Caco-2 (cell line): ENCODE results near the gene LRBA. TPM values are rescaled to one million over a fixed set of nuclear protein-coding genes. Genes with fewer than 3 reads are reported as not detected.

Experiments
- BruUV-seq: library from RNA; stranded (reverse); fragments of 400-500 nt; replicated peaks from 2 replicates; lab custom pipeline; 2021; lab: Mats Ljungman, UMichigan
- CTCF ChIA-PET: fragments of 300-600 bp; sonication (Branson Sonifier 250); formaldehyde crosslinking; loops from one replicate; lab custom pipeline; 2022; ENCODE audit warnings: antibody characterized with exemption; lab: Charles Lee
- POLR2A ChIA-PET: fragments of 300-600 bp; sonication (Branson Sonifier 250); formaldehyde crosslinking; loops from one replicate; lab custom pipeline; 2022; ENCODE audit warnings: antibody characterized with exemption; lab: Charles Lee
- DNase-seq, 2 experiments: peaks; one replicate each; pipeline versions ENCODE4 v3.0.0 to v3.0.0-alpha.2; 2020 to 2022
- H3K27me3 ChIP-seq: replicated peaks from 2 replicates; pipeline ENCODE4 v1.6.0; 2011; ENCODE audit warnings: low read length; ENCODE audit not compliant: control insufficient read depth, insufficient read depth
- H3K36me3 ChIP-seq: 2 replicates; pipeline ENCODE4 v1.5.1; 2011; ENCODE audit warnings: low read length; ENCODE audit not compliant: control insufficient read depth, insufficient read depth
- H3K4me1 ChIP-seq: fragments of 250-450 bp; sonication (Bioruptor Pico); 2 replicates; pipeline ENCODE4 v1.5.1; 2020; ENCODE audit warnings: mild to moderate bottlenecking
- H3K4me3 ChIP-seq: 2 replicates; pipeline ENCODE4 v1.5.1; 2011; ENCODE audit warnings: low read depth, mild to moderate bottlenecking, control low read depth, low read length
- H3K9me3 ChIP-seq: fragments of 250-450 bp; sonication (Bioruptor Pico); 2 replicates; pipeline ENCODE4 v1.5.1; 2020; ENCODE audit warnings: mild to moderate bottlenecking, moderate library complexity
- H3K27ac Mint-ChIP-seq: one replicate; pipeline ENCODE4 v1.8.0; 2022; ENCODE audit warnings: mixed read lengths; ENCODE audit not compliant: unreplicated experiment
- H3K27me3 Mint-ChIP-seq: one replicate; pipeline ENCODE4 v1.8.0; 2022; ENCODE audit warnings: mixed read lengths; ENCODE audit not compliant: insufficient read depth, unreplicated experiment
- H3K36me3 Mint-ChIP-seq: one replicate; pipeline ENCODE4 v1.8.0; 2022; ENCODE audit warnings: mild to moderate bottlenecking, mixed read lengths; ENCODE audit not compliant: insufficient read depth, unreplicated experiment
- H3K4me1 Mint-ChIP-seq: one replicate; pipeline ENCODE4 v1.8.0; 2022; ENCODE audit warnings: low read depth, mixed read lengths; ENCODE audit not compliant: unreplicated experiment
- H3K4me3 Mint-ChIP-seq: one replicate; pipeline ENCODE4 v1.8.0; 2022; ENCODE audit warnings: mild to moderate bottlenecking, moderate library complexity, mixed read lengths; ENCODE audit not compliant: unreplicated experiment
- H3K9me3 Mint-ChIP-seq: one replicate; pipeline ENCODE4 v1.8.0; 2022; ENCODE audit warnings: mixed read lengths; ENCODE audit not compliant: unreplicated experiment
- intact Hi-C: fragments of 100-400 bp; cut with micrococcal nuclease; formaldehyde crosslinking; loops from one replicate; pipeline ENCODE4 v1.10.0; 2022; ENCODE audit not compliant: unreplicated experiment
- total RNA-seq: library from RNA; stranded (reverse); gene quantifications from 2 replicates; pipeline ENCODE4 v1.2.3, GENCODE V29; 2022
- TF ChIP-seq, protein P1 (sequence below), 2 experiments: fragments of 200-600 bp in 1 of 2; IDR thresholded peaks; 1 replicate in 1 of 2; 2 replicates in 1 of 2; pipeline versions ENCODE4 v1.5.1 to v1.8.0; 2011 to 2022; ENCODE audit warnings: antibody characterized with exemption in 1 of 2, control low read depth in 1 of 2, inconsistent platforms in 1 of 2, low read depth in 1 of 2, low read length in 1 of 2, mild to moderate bottlenecking in 1 of 2, moderate library complexity in 1 of 2; ENCODE audit not compliant: insufficient read depth in 1 of 2, severe bottlenecking in 1 of 2, unreplicated experiment in 1 of 2

Gene LRBA
- total RNA-seq, 1 experiment from 2014 or later: 53.2 TPM

DNA sequence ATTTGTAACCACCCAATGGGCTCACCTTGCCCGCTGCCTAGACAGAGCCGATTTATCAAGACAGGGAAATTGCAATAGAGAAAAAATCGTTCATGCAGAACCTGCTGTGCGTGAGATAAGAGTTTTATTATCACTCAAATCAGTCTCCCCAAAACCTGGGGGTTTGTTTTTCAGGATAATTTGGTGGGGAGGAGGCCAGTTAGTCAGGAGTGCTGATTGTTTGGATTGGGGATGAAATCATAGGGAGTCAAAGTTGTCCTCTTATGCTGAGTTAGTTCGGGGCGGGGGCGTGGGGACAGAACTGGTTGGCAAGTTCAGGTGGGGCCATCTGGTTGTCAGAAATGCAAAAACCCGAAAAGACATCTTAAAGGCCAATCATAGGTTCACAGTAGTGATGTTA, 230.1 kb downstream of the LRBA start:
- Histone ChIP-seq H3K27me3 (no peaks in the 10 kb centered on the region), H3K9me3 (no peaks in the 10 kb centered on the region), H3K4me1 (no peaks in the 10 kb centered on the region), H3K36me3 (no peaks in the 10 kb centered on the region), H3K4me3 (no peak overlapping the region)
- H3K36me3 Mint-ChIP-seq: peaks cover 6% of the 10 kb centered on the region
- no peak overlapping the region for H3K4me3 Mint-ChIP-seq
- peaks cover 6% of the 10 kb centered on the region for H3K4me1 Mint-ChIP-seq
- intact Hi-C loops: no loop called here
- POLR2A ChIA-PET: no interaction called here
- TF ChIP-seq, protein P1, sequence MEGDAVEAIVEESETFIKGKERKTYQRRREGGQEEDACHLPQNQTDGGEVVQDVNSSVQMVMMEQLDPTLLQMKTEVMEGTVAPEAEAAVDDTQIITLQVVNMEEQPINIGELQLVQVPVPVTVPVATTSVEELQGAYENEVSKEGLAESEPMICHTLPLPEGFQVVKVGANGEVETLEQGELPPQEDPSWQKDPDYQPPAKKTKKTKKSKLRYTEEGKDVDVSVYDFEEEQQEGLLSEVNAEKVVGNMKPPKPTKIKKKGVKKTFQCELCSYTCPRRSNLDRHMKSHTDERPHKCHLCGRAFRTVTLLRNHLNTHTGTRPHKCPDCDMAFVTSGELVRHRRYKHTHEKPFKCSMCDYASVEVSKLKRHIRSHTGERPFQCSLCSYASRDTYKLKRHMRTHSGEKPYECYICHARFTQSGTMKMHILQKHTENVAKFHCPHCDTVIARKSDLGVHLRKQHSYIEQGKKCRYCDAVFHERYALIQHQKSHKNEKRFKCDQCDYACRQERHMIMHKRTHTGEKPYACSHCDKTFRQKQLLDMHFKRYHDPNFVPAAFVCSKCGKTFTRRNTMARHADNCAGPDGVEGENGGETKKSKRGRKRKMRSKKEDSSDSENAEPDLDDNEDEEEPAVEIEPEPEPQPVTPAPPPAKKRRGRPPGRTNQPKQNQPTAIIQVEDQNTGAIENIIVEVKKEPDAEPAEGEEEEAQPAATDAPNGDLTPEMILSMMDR (IDR thresholded peaks at IDR 0.05; ENCODE audit: insufficient read depth in 1 of 2, low read depth in 1 of 2, low read length in 1 of 2, severe bottlenecking in 1 of 2, unreplicated experiment in 1 of 2): no peak
- CTCF ChIA-PET: no interaction called here
- BruUV-seq: no TSS peak
- no peaks in the 10 kb centered on the region for H3K27me3 Mint-ChIP-seq
- no peaks in the 10 kb centered on the region for H3K9me3 Mint-ChIP-seq
- H3K27ac Mint-ChIP-seq: no peak overlapping the region
- no peak for DNase-seq

DNA sequence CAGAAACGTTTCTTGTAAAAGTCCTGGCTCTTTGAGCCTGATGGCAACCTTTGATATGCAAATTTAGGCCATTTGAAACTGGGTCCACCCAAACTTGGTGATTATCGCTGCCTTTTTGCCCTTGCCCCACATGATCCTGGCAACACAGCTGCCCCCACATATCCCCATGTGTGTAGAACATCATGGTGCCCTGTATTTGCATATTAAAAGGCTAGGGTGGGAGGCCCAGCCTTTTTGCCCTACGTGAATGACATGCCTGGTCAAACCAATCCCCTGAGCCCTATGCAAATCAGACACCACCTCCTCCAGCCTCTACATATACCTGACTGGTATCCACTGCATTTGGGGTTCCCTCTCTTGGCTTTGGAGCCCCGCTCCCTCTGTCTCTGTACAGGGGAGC, 230.8 kb downstream of the LRBA start:
- no peak overlapping the region for H3K4me3 ChIP-seq
- no peaks in the 10 kb centered on the region for H3K27me3 Mint-ChIP-seq
- no peak overlapping the region for H3K4me3 Mint-ChIP-seq
- ChIA-PET POLR2A (no interaction called here), CTCF (no interaction called here)
- BruUV-seq: no TSS peak
- H3K27me3 ChIP-seq: no peaks in the 10 kb centered on the region
- H3K36me3 Mint-ChIP-seq: peaks cover 6% of the 10 kb centered on the region
- no peaks in the 10 kb centered on the region for H3K9me3 ChIP-seq
- intact Hi-C loops: no loop called here
- no peak overlapping the region for H3K27ac Mint-ChIP-seq
- DNase-seq: no peak
- H3K9me3 Mint-ChIP-seq: no peaks in the 10 kb centered on the region
- TF ChIP-seq, protein P1 (IDR thresholded peaks at IDR 0.05; ENCODE audit: insufficient read depth in 1 of 2, low read depth in 1 of 2, low read length in 1 of 2, severe bottlenecking in 1 of 2, unreplicated experiment in 1 of 2): no peak
- no peaks in the 10 kb centered on the region for H3K4me1 ChIP-seq
- H3K36me3 ChIP-seq: no peaks in the 10 kb centered on the region
- peaks cover 6% of the 10 kb centered on the region for H3K4me1 Mint-ChIP-seq

DNA sequence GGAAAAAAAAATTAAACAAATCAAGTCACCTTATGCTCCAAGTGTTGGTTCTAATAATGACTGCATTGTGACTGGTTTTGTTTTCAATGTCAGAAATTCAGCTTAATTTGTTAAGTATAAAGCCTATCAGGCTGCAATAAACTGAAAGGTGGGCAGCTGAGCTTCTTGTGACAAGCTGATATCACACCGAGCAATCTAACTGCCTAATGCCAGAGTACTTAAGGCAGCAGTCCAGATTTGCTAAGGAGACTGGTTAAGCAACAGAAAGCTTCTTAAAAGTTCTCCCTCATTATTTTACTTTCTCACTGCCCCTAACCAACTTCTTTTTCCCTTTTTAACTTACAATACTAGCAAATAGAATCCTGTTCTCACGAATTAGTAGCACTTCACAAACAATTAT, 232.2 kb downstream of the LRBA start:
- no peak overlapping the region for H3K4me3 ChIP-seq
- no peaks in the 10 kb centered on the region for H3K27me3 Mint-ChIP-seq
- H3K9me3 Mint-ChIP-seq: no peaks in the 10 kb centered on the region
- ChIA-PET CTCF (no interaction called here), POLR2A (no interaction called here)
- no peak for DNase-seq
- H3K36me3 ChIP-seq: no peaks in the 10 kb centered on the region
- peaks cover 6% of the 10 kb centered on the region for H3K4me1 Mint-ChIP-seq
- no peak overlapping the region for H3K27ac Mint-ChIP-seq
- peaks cover 7% of the 10 kb centered on the region; the same call in 1 of the 2 replicates for H3K4me1 ChIP-seq
- no peaks in the 10 kb centered on the region for H3K27me3 ChIP-seq
- H3K9me3 ChIP-seq: no peaks in the 10 kb centered on the region
- H3K4me3 Mint-ChIP-seq: no peak overlapping the region
- intact Hi-C loops: no loop called here
- TF ChIP-seq, protein P1 (IDR thresholded peaks at IDR 0.05; ENCODE audit: insufficient read depth in 1 of 2, low read depth in 1 of 2, low read length in 1 of 2, severe bottlenecking in 1 of 2, unreplicated experiment in 1 of 2): no peak
- peaks cover 6% of the 10 kb centered on the region for H3K36me3 Mint-ChIP-seq
- no TSS peak for BruUV-seq
